Keratinocyte (primary cell): Measurements from ENCODE around the gene ARHGAP8. TPM values are rescaled to one million over a fixed set of nuclear protein-coding genes. Genes with fewer than 3 reads are reported as not detected.

Experiments
- DNase-seq: peaks from one replicate; pipeline ENCODE4 v3.0.0-alpha.2; 2011; ENCODE audit warnings: low read depth, missing footprints, low spot score
- FAIRE-seq: peaks from 2 replicates; lab custom pipeline; 2011; peaks lifted over from hg19 to GRCh38; lab: Jason Lieb, UNC
- H2AFZ ChIP-seq: 2 replicates; pipeline ENCODE4 v1.6.0; 2012; ENCODE audit warnings: low read length, control low read depth, inconsistent platforms; ENCODE audit not compliant: control insufficient read depth
- H3K27ac ChIP-seq: 2 replicates; pipeline ENCODE4 v1.5.1; 2011; ENCODE audit warnings: low read length; ENCODE audit not compliant: control insufficient read depth, insufficient read depth
- H3K27me3 ChIP-seq: 3 replicates; pipeline ENCODE4 v1.6.0; 2011; ENCODE audit warnings: low read length; ENCODE audit not compliant: control insufficient read depth, insufficient read depth; ENCODE audit errors: extremely low read depth
- H3K36me3 ChIP-seq, 2 experiments: 2 replicates in 1 of 2; 3 replicates in 1 of 2; pipeline ENCODE4 v1.5.1; 2011; ENCODE audit warnings: low read length in 2 of 2, mild to moderate bottlenecking in 1 of 2; ENCODE audit not compliant: control insufficient read depth in 2 of 2, insufficient read depth in 2 of 2; ENCODE audit errors: extremely low read depth in 1 of 2
- H3K4me1 ChIP-seq: 3 replicates; pipeline ENCODE4 v1.5.1; 2011; ENCODE audit warnings: low read length; ENCODE audit not compliant: control insufficient read depth, insufficient read depth; ENCODE audit errors: extremely low read depth
- H3K4me2 ChIP-seq: 3 replicates; pipeline ENCODE4 v1.6.0; 2011; ENCODE audit warnings: low read depth, low read length; ENCODE audit not compliant: control insufficient read depth, insufficient read depth; ENCODE audit errors: extremely low read depth
- H3K4me3 ChIP-seq, 3 experiments: fragments of 200-600 bp in 1 of 3; sonication (generic) in 1 of 3; 2 replicates in 2 of 3; 3 replicates in 1 of 3; pipeline ENCODE4 v1.5.1; 2011 to 2016; ENCODE audit warnings: low read length in 3 of 3, mild to moderate bottlenecking in 3 of 3, control low read depth in 2 of 3, inconsistent platforms in 1 of 3, low read depth in 1 of 3, mixed read lengths in 1 of 3, mixed run types in 1 of 3, moderate library complexity in 1 of 3; ENCODE audit not compliant: control insufficient read depth in 2 of 3, insufficient read depth in 2 of 3; ENCODE audit errors: extremely low read depth in 1 of 3
- H3K79me2 ChIP-seq: 2 replicates; pipeline ENCODE4 v1.6.0; 2012; ENCODE audit warnings: low read length; ENCODE audit not compliant: control insufficient read depth, insufficient read depth
- H3K9ac ChIP-seq: 3 replicates; pipeline ENCODE4 v1.6.0; 2011; ENCODE audit warnings: low read length; ENCODE audit not compliant: control insufficient read depth, insufficient read depth; ENCODE audit errors: extremely low read depth
- H3K9me1 ChIP-seq: 3 replicates; pipeline ENCODE4 v1.6.0; 2011; ENCODE audit warnings: low read length; ENCODE audit not compliant: control insufficient read depth, insufficient read depth; ENCODE audit errors: extremely low read depth
- H3K9me3 ChIP-seq: 2 replicates; pipeline ENCODE4 v1.5.1; 2012; ENCODE audit warnings: low read depth, low read length; ENCODE audit not compliant: control insufficient read depth
- H4K20me1 ChIP-seq: 3 replicates; pipeline ENCODE4 v1.6.0; 2011; ENCODE audit warnings: low read length; ENCODE audit not compliant: control insufficient read depth, insufficient read depth; ENCODE audit errors: extremely low read depth
- CTCF ChIP-seq, 3 experiments: IDR thresholded peaks in 1 of 3; conservative IDR thresholded peaks in 1 of 3; optimal IDR thresholded peaks in 1 of 3; 2 replicates in 2 of 3; 3 replicates in 1 of 3; pipeline versions ENCODE3 to v1.5.1; 2011; ENCODE audit warnings: low read length in 3 of 3, mild to moderate bottlenecking in 3 of 3, moderate library complexity in 2 of 3, control low read depth in 1 of 3, inconsistent platforms in 1 of 3; ENCODE audit not compliant: insufficient read depth in 2 of 3; ENCODE audit errors: extremely low read depth in 1 of 3
- EZH2 ChIP-seq: IDR thresholded peaks from one replicate; pipeline ENCODE4 v1.6.1; 2012; ENCODE audit warnings: inconsistent platforms, mild to moderate bottlenecking, low read length, moderate library complexity
- dilution Hi-C: fragments of 300-500 bp; cut with MboI; formaldehyde crosslinking; loops from one replicate; pipeline ENCODE4 v1.7.0; 2020; ENCODE audit warnings: low sequenced_read_pairs; ENCODE audit not compliant: extremely low pct_ligation_motif_present
- polyA plus RNA-seq, 5 experiments: library from polyadenylated mRNA; depleted of rRNA in 3 of 5; stranded (reverse) in 3 of 5; stranded (forward) in 1 of 5; unstranded in 1 of 5; fragments of >200 nt; gene quantifications; 1 replicate in 1 of 5; 2 replicates in 3 of 5; 3 replicates in 1 of 5; pipeline versions ENCODE4 v1.2.1 to v1.2.3, GENCODE V29; 2011 to 2012; ENCODE audit warnings: missing spikeins in 2 of 5, low read depth in 1 of 5, low replicate concordance in 1 of 5

The ARHGAP8 gene
- polyA plus RNA-seq, 1 donor (not counting 4 experiments of a cell fraction or from before 2014, with no cell fraction given) = 21.3 TPM

GRCh38 chr22:44802956-44803355 is 50.6 kb downstream of the ARHGAP8 start:
- H3K9me3 ChIP-seq = no peaks in the 10 kb centered on the region
- DNase-seq (no peak), FAIRE-seq (no peak)
- H3K4me3 ChIP-seq = no peak overlapping the region
- no peaks in the 10 kb centered on the region for H3K9me1 ChIP-seq
- no peak overlapping the region for H3K4me2 ChIP-seq
- H3K4me1 ChIP-seq = no peaks in the 10 kb centered on the region
- no peaks in the 10 kb centered on the region for H3K27me3 ChIP-seq
- no peaks in the 10 kb centered on the region for H3K79me2 ChIP-seq
- no peak overlapping the region for H2AFZ ChIP-seq
- no peak overlapping the region for H3K27ac ChIP-seq
- dilution Hi-C loops = no loop called here
- no peak for TF ChIP-seq EZH2
- TF ChIP-seq CTCF (optimal IDR thresholded peaks at IDR 0.05 in 1 of 3, IDR thresholded peaks at IDR 0.05 in 1 of 3, conservative IDR thresholded peaks at IDR 0.05 in 1 of 3; ENCODE audit: extremely low read depth in 1 of 3, insufficient read depth in 2 of 3, low read length in 3 of 3) = no peak
- no peak overlapping the region for H3K9ac ChIP-seq
- no peaks in the 10 kb centered on the region for H4K20me1 ChIP-seq
- H3K36me3 ChIP-seq = peaks cover 6 to 19% of the 10 kb centered on the region in 2 experiments

GRCh38 chr22:44804327-44804726 is 52.0 kb downstream of the ARHGAP8 start:
- Histone ChIP-seq H3K27ac (no peak overlapping the region), H3K79me2 (no peaks in the 10 kb centered on the region), H2AFZ (no peak overlapping the region), H3K9ac (no peak overlapping the region), H4K20me1 (no peaks in the 10 kb centered on the region), H3K9me3 (no peaks in the 10 kb centered on the region), H3K4me2 (no peak overlapping the region), H3K4me1 (no peaks in the 10 kb centered on the region), H3K27me3 (no peaks in the 10 kb centered on the region), H3K36me3 (peaks cover 6 to 17% of the 10 kb centered on the region in 2 experiments), H3K9me1 (no peaks in the 10 kb centered on the region), H3K4me3 (no peak overlapping the region)
- DNase-seq (no peak), FAIRE-seq (no peak)
- dilution Hi-C loops = no loop called here
- TF ChIP-seq EZH2 (no peak), CTCF (optimal IDR thresholded peaks at IDR 0.05 in 1 of 3, IDR thresholded peaks at IDR 0.05 in 1 of 3, conservative IDR thresholded peaks at IDR 0.05 in 1 of 3; ENCODE audit: extremely low read depth in 1 of 3, insufficient read depth in 2 of 3, low read length in 3 of 3) (no peak)
